ENCODE data around the gene SPATA32.
"Not testable (repeated sequence)": the region's sequence is repeated elsewhere in the genome, so short reads cannot be mapped to it uniquely, and the experiment has no call there.

The SPATA32 gene

DNA sequence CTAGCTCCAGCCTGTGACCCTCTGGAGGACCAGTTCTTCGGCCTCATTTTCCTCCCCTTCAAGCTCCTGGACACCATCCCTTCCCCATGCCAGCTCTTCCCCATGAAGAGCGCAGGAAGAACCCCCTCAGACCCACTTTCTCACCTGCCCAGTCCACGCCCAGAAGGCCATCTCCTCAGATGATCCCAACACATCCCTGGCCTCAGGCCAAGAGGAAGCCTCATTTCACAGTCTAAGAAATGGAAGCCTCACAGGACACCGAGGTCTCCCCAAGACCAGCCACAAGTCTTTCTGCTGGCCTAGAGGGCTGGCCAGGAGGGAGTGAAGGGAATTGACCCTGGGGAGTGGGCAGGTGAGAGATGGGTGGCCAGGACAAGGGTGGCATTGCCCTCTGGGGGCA lies 8.0 kb downstream of the SPATA32 start:
- DNase-seq (ENCODE audit: low spot score), result no peak
- Histone ChIP-seq H3K4me3 (no peak overlapping the region), H3K27ac (no peak overlapping the region)
- no peak for TF ChIP-seq CTCF (IDR thresholded peaks at IDR 0.05)

DNA sequence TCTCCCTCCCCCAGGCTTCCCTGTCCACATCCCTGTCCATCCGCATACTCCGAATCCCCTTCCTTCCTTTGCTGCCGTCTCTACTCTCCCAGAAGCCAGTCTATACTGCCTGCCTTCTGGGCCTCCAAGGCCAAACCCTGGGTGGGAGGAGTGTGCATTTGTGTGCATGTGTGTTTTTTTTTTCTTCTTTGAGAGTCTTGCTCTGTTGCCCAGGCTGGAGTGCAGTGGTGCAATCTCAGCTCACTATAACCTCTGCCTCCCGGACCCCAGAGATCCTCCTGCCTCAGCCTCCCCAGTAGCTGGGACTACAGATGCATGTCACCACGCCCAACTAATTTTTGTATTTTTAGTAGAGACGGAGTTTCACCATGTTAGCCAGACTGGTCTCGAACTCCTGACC lies 8.7 kb downstream of the SPATA32 start:
- not testable (repeated sequence) for H3K27ac ChIP-seq; H3K4me3 ChIP-seq; DNase-seq (ENCODE audit: low spot score)

- no peak overlapping the region for H3K4me3 ChIP-seq
- no peak for TF ChIP-seq CTCF (IDR thresholded peaks at IDR 0.05)
- no peak overlapping the region for H3K27ac ChIP-seq
Measured at GRCh38 chr17:45251931-45252330, 10.0 kb downstream of the SPATA32 start.

DNA sequence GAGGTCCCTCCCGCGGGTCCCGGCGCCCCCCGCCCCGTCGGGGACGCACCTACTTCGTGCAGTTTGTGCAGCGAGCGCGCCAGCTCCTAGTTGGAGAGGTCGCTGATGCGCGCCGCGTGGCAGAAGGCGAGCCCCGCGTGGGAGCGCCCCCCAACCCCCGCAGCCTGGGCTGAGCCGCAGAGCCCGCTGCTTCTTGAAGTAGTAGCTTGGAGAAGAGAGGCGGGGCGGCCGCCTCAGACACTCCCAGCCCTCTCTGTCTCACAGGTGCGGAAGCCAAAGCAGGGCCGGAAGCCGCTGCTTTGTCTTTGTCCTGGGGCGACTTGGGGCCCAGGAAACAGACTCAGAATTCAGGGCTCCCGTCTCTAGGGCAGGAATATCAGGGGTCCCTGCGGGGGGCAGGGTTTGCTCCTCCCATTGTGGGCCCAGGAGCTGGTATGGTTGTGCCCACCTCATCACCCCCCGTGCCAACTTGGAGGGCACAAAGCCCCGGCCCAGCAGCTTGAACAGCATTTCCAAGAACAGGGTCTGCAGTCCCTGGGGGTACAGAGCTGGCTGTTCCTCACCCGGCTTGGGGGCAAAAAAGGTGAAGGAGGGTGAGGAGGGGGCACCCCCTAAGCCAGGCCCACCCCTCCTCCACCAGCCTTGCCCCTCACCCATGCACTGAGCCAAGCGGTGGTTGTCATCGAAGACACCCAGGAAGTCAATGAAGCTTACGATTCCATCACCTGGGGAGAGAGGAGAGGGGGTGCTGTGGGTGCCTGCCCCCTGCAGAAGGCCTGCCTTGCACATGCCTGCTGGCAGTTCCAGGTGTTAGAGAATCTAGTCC lies 13.5 kb downstream of the SPATA32 start:
- DNase-seq (ENCODE audit: low spot score), result no peak
- Histone ChIP-seq H3K4me3 (peak overlapping the region; percentile 73), H3K27ac (peak overlapping the region in 1 of 2 donors; percentile 32)
- no peak for TF ChIP-seq CTCF (IDR thresholded peaks at IDR 0.05)

More at GRCh38 chr17:45251931-45252330, 10.0 kb downstream of the SPATA32 start:
- no peak for DNase-seq (ENCODE audit: low spot score)

DNA sequence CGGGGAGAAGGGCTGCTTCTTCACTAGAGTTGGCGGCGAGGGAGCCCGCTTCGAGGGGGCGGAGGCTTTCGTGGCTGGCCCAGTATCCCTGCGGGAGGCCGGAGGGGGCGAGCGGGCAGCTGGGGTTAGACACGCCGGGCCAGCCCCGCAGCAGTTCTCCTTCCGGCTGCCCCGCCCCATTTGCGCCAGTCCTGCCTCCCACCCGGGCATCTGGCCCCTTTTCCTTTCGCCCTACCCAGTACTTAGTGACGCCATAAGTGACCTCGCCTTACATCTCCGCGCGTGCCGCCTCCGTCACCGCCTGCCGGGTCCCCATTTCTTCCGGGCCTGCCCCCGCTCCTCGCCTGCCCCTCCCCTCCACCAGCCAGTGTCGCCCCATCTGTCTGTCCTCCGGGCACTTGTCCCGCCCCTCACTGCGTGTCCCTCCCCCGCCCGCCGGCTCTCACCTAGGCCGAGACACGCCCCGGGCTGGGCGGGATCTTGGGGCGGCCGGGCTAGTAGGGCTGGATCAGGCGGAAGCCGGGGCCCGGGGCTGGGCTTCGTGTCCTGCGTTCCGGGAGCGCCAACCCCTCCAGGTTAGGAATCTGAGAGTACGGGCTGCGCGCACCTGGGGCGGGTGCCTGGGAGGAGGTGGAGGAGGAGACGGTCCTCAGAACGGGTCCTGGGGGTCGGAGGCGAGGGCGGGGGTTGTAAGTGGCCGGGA lies 14.3 kb downstream of the SPATA32 start:
- H3K4me3 ChIP-seq, result peak overlapping the region; percentile 73
- peak overlapping the region in 1 of 2 donors; percentile 32 for H3K27ac ChIP-seq
- DNase-seq (ENCODE audit: low spot score), result peak; percentile 85
- TF ChIP-seq CTCF (IDR thresholded peaks at IDR 0.05), result no peak

GRCh38 chr17:45246861-45247428 lies 14.9 kb downstream of the SPATA32 start:
- no peak for TF ChIP-seq CTCF (IDR thresholded peaks at IDR 0.05)
- no peak for DNase-seq (ENCODE audit: low spot score)

DNA sequence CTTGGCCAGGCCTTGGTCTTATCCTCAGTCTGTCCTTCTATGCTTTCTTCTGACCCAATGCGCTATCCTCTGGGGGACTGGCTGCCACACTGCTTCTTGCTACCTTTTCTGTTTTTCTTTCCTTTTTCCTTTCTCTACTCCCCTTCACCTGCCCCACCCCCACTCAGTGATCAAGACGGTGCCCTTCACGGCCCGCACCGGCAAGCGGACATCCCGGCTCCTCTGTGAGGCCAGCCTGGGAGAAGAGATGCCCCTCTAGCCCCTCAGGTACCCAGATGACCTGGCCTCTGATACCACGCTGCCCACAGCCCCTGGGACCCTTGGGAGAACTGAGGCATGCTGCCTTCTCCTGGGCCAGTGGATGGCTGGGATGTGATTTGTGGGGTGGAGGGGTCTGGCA lies 15.6 kb downstream of the SPATA32 start:
- Histone ChIP-seq H3K4me3 (peak overlapping the region; percentile 73), H3K27ac (no peak overlapping the region)
- no peak for TF ChIP-seq CTCF (IDR thresholded peaks at IDR 0.05)
- DNase-seq (ENCODE audit: low spot score), result no peak

More at GRCh38 chr17:45246861-45247428, 14.9 kb downstream of the SPATA32 start:
- Histone ChIP-seq H3K27ac (peak overlapping the region in 1 of 2 donors; percentile 15), H3K4me3 (peak overlapping the region; percentile 73)
